GM18517 (cell line): ENCODE measurements around the gene NT5DC1.

Experiments
- ATAC-seq: cut with Tn5 transposase; IDR thresholded peaks from one replicate; pipeline ENCODE4 v1.9.1; 2021; ENCODE audit warnings: mild to moderate bottlenecking, moderate library complexity; ENCODE audit not compliant: unreplicated experiment

NT5DC1 gene

DNA sequence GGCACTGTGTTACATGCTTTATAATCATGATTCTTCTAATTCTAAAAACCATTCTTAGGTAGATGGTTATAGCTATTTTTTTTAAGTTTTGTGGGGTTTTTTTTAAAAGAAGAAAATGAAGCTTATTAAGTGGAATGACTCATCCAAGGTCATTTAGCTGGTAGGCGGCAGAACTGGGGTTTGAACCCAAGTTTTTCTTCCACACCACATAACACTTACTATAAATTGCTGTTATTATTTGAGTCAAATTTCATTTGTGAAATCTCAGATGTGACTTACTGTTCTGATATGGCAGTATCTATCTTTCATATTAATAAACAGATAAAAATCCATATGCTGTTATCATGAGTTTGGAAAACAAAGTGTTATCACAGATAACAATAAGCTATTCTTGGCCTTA is 35.7 kb downstream of the NT5DC1 start:
- no peak for ATAC-seq

DNA sequence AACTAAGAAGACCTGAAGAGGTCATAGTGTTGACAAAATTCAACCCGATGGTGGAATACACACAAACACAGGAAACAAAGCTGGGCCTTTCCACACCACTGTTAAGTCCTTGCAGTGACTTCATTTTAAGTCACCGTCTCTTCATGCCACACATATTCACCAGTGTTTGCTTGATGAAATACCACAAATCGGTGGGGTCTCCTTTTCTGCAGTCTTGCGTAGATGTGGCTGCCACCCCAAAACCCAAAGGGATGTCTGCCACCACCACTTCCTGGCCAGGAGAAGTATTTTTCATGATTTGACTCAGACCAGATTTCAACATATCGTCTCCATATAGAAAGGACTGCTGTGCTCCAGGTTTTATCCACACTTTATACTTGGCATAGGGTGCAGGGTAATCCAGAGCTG is 36.3 kb downstream of the NT5DC1 start:
- no peak for ATAC-seq

- no peak for ATAC-seq
Observed at GRCh38 chr6:116139917-116140316, 39.3 kb downstream of the NT5DC1 start.

GRCh38 chr6:116144605-116145004 is 44.0 kb downstream of the NT5DC1 start:
- ATAC-seq, result no peak

- no peak for ATAC-seq
Observed at GRCh38 chr6:116145803-116146675, 45.4 kb downstream of the NT5DC1 start.

GRCh38 chr6:116152620-116153019 is 52.0 kb downstream of the NT5DC1 start:
- no peak for ATAC-seq

DNA sequence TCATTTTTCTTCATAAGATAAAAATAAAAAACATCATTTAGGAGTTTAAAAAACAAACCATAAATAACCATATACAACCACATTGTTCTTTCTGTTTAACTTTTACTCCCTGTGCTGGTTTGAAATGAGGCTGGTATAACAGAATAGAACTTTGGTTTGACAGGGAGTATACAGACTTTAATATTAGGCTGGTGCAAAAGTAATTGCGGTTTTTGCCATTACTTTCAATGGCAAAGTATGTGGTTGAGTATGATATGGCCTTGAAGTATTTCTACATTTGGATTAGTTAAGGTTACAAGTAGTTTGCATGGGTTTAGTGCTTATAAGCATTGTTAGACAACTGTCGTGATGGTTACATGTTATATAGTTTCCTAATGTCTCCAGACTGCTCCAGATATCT is 54.2 kb downstream of the NT5DC1 start:
- no peak for ATAC-seq

DNA sequence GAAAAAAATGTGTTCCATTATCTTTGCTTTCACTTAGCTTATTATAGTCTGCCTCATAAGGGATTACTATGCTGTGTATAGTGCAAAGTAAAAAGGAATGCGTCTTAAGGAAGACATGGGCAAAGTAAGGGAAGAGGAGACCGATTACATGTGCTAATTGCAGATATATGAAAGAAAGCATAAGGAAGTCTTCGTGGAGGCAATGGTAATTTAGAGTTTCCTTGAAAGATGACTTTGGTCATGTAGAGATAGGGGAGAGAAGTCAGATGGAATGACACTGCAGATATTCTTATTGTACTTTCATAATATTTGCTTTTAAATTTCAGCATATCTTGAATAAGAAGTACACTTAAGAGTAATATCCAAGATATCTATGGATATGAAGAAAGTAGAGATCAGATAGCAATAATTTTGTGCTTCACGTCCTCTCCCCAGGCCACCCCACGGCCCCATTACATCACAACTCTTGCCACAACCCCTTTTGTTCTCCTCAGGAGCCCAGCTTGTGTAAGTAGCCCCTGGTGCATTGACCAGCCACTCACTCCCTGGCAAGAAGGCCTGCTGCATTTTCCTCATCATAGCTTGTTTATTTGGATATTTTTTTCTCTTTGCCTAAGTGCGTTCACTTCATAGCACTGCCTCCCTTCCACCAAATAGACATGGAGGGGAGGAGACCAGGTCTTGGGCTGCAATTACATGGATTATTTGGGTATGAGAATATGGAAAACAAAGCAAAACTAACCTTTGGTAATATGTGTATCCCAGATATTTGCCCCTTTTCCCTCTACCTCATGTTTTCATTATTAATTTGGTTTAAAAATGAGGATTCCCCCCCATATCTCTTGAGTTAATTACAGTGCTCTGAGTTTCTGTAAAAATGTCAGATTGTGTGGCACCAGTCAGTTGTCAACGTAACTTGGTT is 56.0 kb downstream of the NT5DC1 start:
- ATAC-seq, result no peak

GRCh38 chr6:116157391-116157790 is 56.7 kb downstream of the NT5DC1 start:
- ATAC-seq, result no peak

DNA sequence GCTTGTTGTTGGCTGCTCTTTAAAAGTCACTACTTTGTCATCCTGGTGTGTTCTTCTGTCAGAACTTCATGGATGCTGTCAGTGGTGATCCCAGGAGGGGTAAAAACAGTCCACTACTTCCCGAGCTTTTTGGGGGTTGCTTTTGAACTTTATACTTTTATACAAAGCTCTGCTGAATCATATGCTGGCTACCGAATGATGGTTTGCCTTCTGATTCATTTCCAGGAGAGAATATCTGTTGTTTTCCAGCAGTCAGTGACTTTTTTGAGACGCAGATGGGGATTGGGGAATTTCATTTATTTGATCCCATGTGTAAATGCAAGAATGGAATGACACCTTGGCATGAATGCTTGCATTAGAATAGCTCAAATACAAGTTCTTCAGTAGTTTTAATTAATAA is 58.0 kb downstream of the NT5DC1 start:
- ATAC-seq, result no peak

GRCh38 chr6:116159782-116160524 is 59.3 kb downstream of the NT5DC1 start:
- no peak for ATAC-seq

GRCh38 chr6:116165596-116165995 is 64.9 kb downstream of the NT5DC1 start:
- ATAC-seq, result no peak

GRCh38 chr6:116166369-116166768 is 65.7 kb downstream of the NT5DC1 start:
- no peak for ATAC-seq

DNA sequence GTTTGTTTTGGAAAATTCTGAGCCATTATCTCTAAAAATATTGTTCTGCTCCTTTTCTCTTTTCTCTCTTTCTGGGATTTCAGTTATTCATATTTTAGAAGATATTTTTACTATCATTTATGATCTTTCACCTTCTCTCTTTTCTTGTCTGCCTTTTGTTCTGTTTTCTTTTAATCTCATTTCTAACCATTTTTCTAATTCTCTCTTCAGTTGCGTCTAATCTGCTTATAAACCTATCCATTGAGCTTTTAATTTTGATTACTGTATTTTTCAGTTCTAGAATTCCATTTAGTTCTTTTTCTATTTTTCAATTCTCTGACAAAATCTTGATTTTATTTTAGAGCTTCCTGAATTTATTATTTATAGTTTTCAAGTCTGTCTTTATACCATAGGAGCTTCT is 67.5 kb downstream of the NT5DC1 start:
- ATAC-seq, result no peak

- no peak for ATAC-seq
Observed at GRCh38 chr6:116169880-116170279, 69.2 kb downstream of the NT5DC1 start.

DNA sequence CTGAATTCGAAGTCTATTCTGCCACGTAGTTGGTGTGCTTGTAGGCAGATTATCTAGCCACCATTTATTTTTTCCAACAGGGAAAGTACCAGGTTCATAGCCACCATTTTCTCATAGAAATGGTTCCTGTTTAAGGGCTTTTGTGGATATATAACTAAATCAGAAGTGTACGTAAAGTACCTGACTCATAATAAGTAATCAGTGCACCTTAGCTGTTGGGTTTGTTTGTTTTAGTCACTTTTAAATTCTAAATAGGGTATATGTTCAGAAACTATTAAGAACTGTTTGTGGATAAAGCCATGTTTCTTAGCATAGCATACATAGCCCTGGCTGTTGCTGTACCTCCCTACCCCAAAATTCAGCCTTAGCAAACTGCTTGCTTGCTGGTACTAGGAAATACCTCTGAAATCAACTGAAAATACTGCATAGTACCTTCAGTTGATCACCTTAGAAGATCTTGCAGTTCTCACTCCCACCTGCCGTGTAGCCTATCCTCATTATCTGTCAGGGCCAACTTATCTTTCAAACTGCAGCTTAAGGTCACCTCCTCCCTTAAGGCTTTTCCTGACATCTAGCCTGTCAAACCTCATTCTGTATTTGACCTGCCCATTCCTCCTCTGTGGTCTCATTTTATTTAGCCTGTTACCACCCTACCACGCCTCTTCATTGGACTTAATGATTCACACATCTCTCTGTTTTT is 69.9 kb downstream of the NT5DC1 start:
- ATAC-seq, result no peak

DNA sequence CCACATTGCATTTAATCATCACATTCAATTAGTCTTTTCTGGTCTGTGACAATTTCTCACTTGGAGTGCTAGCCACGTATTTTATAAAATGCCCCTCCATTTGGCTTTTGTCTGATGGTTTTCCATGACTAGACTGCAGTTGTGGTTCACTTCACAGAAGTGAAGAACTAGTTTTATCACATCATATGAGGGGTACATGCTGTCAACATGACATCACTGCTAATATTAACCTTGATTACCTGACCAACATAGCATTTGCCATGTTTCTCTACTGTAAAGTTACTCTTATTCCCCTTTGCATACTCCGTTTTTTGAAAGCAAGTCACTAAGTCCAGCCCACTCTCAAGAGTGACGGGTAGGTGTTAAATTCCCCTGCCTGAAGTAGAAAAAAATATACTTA is 73.3 kb downstream of the NT5DC1 start:
- ATAC-seq, result no peak

DNA sequence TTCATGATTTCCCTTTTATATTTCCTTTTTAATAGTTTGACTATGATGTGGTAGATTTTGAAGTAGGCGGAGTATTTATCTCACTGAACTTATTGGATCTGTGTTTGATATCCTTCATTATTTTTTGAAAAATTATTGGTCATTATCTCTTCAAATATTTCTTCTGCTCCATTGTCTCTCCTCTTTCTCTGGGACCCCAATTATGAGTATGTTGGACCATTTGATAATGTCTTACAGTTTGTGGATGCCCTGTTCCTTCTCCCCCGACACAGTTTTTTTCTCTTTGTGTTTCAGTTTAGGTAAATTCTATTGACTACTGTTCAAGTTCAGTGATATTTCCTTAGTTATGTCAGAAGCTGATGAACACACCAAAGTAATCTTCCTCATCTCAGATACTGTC is 74.7 kb downstream of the NT5DC1 start:
- ATAC-seq, result no peak

DNA sequence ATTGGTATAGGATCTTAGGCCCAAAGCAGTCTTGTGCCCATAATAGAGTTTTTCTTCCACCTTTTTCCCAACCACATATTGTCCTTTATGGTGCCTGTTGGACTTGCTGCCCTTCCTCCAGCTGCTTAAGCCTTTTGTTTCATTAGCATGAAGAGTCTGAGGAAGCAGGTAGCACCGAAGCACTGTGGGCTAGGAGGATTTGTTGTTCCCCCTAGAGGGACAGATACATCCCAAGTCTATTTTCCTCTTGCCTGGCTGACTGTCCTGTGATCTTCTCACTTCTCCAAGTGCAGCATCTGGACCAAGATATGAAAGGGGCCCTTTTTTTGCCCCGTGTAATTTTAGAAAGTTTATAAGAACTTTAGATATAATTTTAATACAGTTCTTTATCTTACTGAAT is 75.9 kb downstream of the NT5DC1 start:
- no peak for ATAC-seq

DNA sequence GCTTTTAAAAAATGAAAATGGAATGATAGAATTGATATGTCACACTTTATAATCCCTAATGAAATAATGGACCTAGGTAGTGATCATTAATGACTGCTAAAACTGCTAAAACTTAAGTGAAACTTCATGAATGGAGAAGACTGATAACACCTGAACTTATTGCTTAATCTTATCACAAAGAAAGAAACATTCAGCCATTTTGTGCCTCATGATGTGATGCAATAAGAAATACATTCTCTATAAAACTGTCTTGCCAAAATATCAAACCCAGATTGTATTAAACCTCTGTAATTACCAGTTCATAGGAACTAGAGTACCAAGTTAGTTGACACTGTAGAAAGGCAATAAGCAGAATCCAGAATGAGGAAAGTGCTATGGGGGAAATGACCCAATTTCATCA is 79.7 kb downstream of the NT5DC1 start:
- ATAC-seq, result no peak

- ATAC-seq, result no peak
Observed at GRCh38 chr6:116189472-116189871, 88.8 kb downstream of the NT5DC1 start.
